Suprapubic skin (tissue), 3 donors: Measurements from ENCODE around the gene ST8SIA6.

Experiments used
- CTCF ChIP-seq, 2 donors: fragments of 200-600 bp in 1 of 2; fragments of 450-650 bp in 1 of 2; sonication (generic) in 1 of 2; IDR thresholded peaks; one replicate each; pipeline ENCODE4 v1.5.1; 2016 to 2019; ENCODE audit warnings: antibody characterized with exemption in 2 of 2, mild to moderate bottlenecking in 1 of 2, moderate library complexity in 1 of 2
- POLR2AphosphoS5 ChIP-seq, 3 donors: sonication (generic); formaldehyde crosslinking; IDR thresholded peaks; one replicate each; pipeline ENCODE4 v1.6.1; 2017; ENCODE audit warnings: antibody characterized with exemption in 3 of 3

- no peak for TF ChIP-seq POLR2AphosphoS5 (IDR thresholded peaks at IDR 0.05)
- no peak for TF ChIP-seq CTCF (IDR thresholded peaks at IDR 0.05)
Observed at GRCh38 chr10:17282311-17282710, 172.1 kb downstream of the ST8SIA6 start.
